Naive thymus-derived CD4-positive, alpha-beta T cell (primary cell): ENCODE data around the gene ERRFI1. TPM values are rescaled to one million over a fixed set of nuclear protein-coding genes. Genes with fewer than 3 reads are reported as not detected.
"Not testable (repeated sequence)": the region's sequence is repeated elsewhere in the genome, so short reads cannot be mapped to it uniquely, and the experiment has no call there.

Experiments used
- ATAC-seq: fragments of 150-1000 bp; cut with Tn5 transposase; 2 replicates; pipeline ENCODE4 v1.10.0; 2021; ENCODE audit warnings: mild to moderate bottlenecking, moderate library complexity
- CTCF ChIA-PET: fragments of 350-600 bp; sonication (Branson Sonifier 250); formaldehyde crosslinking; loops from one replicate; lab custom pipeline; 2021; ENCODE audit warnings: antibody characterized with exemption; lab: Charles Lee
- POLR2A ChIA-PET: fragments of 350-600 bp; sonication (Branson Sonifier 250); formaldehyde crosslinking; loops from one replicate; lab custom pipeline; 2021; ENCODE audit warnings: antibody characterized with exemption, inconsistent platforms; lab: Charles Lee
- DNase-seq, 9 donors: peaks; one replicate each; pipeline versions ENCODE4 v3.0.0 to v3.0.0-alpha.2; 2020 to 2022; ENCODE audit warnings: mixed read lengths in 1 of 9
- H3K27ac ChIP-seq: one replicate; pipeline ENCODE4 v1.7.0; 2013; ENCODE audit warnings: mild to moderate bottlenecking, low read depth, low read length, moderate library complexity
- H3K27me3 ChIP-seq, 2 donors: one replicate each; pipeline ENCODE4 v1.7.0; 2013; ENCODE audit warnings: low read length in 2 of 2, mild to moderate bottlenecking in 2 of 2, moderate library complexity in 2 of 2; ENCODE audit not compliant: control insufficient read depth in 2 of 2, insufficient read depth in 2 of 2
- H3K36me3 ChIP-seq, 3 experiments: 1 replicate in 2 of 3; 2 replicates in 1 of 3; pipeline ENCODE4 v1.7.0; 2013; ENCODE audit warnings: low read length in 3 of 3, mild to moderate bottlenecking in 3 of 3, moderate library complexity in 1 of 3; ENCODE audit not compliant: insufficient read depth in 3 of 3, control insufficient read depth in 2 of 3
- H3K4me1 ChIP-seq, 2 donors: one replicate each; pipeline ENCODE4 v1.7.0; 2013; ENCODE audit warnings: low read length in 2 of 2, mild to moderate bottlenecking in 2 of 2, moderate library complexity in 1 of 2; ENCODE audit not compliant: control insufficient read depth in 2 of 2, insufficient read depth in 2 of 2
- H3K4me3 ChIP-seq: 2 replicates; pipeline ENCODE4 v1.7.0; 2013; ENCODE audit warnings: mild to moderate bottlenecking, low read length
- H3K9me3 ChIP-seq, 3 experiments: 1 replicate in 2 of 3; 2 replicates in 1 of 3; pipeline ENCODE4 v1.7.0; 2013; ENCODE audit warnings: low read length in 3 of 3; ENCODE audit not compliant: control insufficient read depth in 2 of 3
- H3K27ac Mint-ChIP-seq, 9 donors: one replicate each; pipeline ENCODE4 v1.8.0; 2020 to 2022; ENCODE audit warnings: mixed read lengths in 9 of 9, mild to moderate bottlenecking in 8 of 9, moderate library complexity in 5 of 9, inconsistent platforms in 2 of 9
- H3K27me3 Mint-ChIP-seq, 5 donors: one replicate each; pipeline ENCODE4 v1.8.0; 2021 to 2022; ENCODE audit warnings: mixed read lengths in 5 of 5, mild to moderate bottlenecking in 1 of 5
- H3K36me3 Mint-ChIP-seq, 5 donors: one replicate each; pipeline ENCODE4 v1.8.0; 2020 to 2022; ENCODE audit warnings: mixed read lengths in 5 of 5, mild to moderate bottlenecking in 3 of 5, inconsistent platforms in 1 of 5
- H3K4me1 Mint-ChIP-seq, 7 donors: one replicate each; pipeline ENCODE4 v1.8.0; 2020 to 2022; ENCODE audit warnings: mixed read lengths in 7 of 7, mild to moderate bottlenecking in 3 of 7, inconsistent platforms in 1 of 7
- H3K4me3 Mint-ChIP-seq, 10 donors: one replicate each; pipeline ENCODE4 v1.8.0; 2020 to 2022; ENCODE audit warnings: mild to moderate bottlenecking in 10 of 10, mixed read lengths in 10 of 10, moderate library complexity in 6 of 10, inconsistent platforms in 2 of 10
- H3K9me3 Mint-ChIP-seq, 11 donors: one replicate each; pipeline ENCODE4 v1.8.0; 2020 to 2022; ENCODE audit warnings: mixed read lengths in 11 of 11, mild to moderate bottlenecking in 4 of 11, inconsistent platforms in 1 of 11, moderate library complexity in 1 of 11
- intact Hi-C, 2 donors: fragments of 100-400 bp; cut with micrococcal nuclease; formaldehyde crosslinking; loops; one replicate each; pipeline ENCODE4 v1.15.1; 2023
- polyA plus RNA-seq, 2 donors: library from polyadenylated mRNA; unstranded; fragments of 300-500 nt; fragmentation: Illumina TruSeq; gene quantifications; one replicate each; pipeline ENCODE4 v1.2.3, GENCODE V29; 2021
- total RNA-seq, 6 experiments: library from RNA in 5 of 6; stranded (reverse) in 5 of 6; gene quantifications; 1 replicate in 5 of 6; 2 replicates in 1 of 6; pipeline ENCODE4 v1.2.3 and lab custom pipeline; 2021 to 2026

The ERRFI1 gene
- total and polyA plus RNA-seq, 7 experiments from 2014 or later = 0.18 to 1.7 (median 0.84) TPM

DNA sequence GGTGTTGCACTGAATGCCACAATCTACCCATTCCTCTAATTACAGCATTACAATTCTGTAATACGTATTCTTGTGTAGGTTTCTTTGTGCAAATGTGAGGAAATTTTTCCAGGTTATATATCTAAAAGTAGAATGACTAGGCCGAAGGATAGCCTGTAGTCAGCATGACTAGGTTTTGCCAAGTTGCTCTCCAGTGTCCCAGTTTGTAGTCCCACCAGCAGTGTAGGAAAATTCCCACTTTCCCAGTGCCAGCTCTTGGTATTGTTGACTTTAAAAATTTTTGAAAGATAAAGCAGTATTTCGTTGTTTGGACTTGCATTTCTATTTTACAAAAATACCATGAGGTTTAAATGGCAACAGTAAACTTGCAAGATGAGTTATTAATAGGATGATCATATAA, 61.6 kb downstream of the ERRFI1 start:
- Mint-ChIP-seq H3K36me3 (peaks cover 0 to 36% (median 21%) of the 10 kb centered on the region in 5 donors), H3K27ac (peak overlapping the region in 2 of 9 donors; percentile 19 to 43), H3K27me3 (no peaks in the 10 kb centered on the region), H3K4me1 (peaks cover 26 to 82% (median 64%) of the 10 kb centered on the region in 7 donors), H3K9me3 (peaks cover 0 to 4% (median 0%) of the 10 kb centered on the region in 11 donors), H3K4me3 (peak overlapping the region in 4 of 10 donors; percentile 4 to 99 (median 12))
- DNase-seq (no peak), ATAC-seq (no peak)
- intact Hi-C loops = loop anchor here in 1 of 2 donors (10.0 kb wide), 1 partner anchor 1570 kb away; the partner anchor contains the start of gene SLC25A33
- H3K27ac ChIP-seq = no peak overlapping the region
- no peak overlapping the region for H3K4me3 ChIP-seq
- H3K9me3 ChIP-seq = no peaks in the 10 kb centered on the region
- H3K4me1 ChIP-seq = peaks cover 21 to 39% of the 10 kb centered on the region in 2 donors
- peaks cover 7 to 49% (median 8%) of the 10 kb centered on the region in 3 experiments for H3K36me3 ChIP-seq
- no peaks in the 10 kb centered on the region for H3K27me3 ChIP-seq
- POLR2A ChIA-PET = no interaction called here
- CTCF ChIA-PET = interaction anchor here (0.6 to 0.9 kb wide), 3 partner anchors 9 to 991 kb away, joined by 3 to 4 read pairs (median 4); no protein-coding TSS in a partner anchor

DNA sequence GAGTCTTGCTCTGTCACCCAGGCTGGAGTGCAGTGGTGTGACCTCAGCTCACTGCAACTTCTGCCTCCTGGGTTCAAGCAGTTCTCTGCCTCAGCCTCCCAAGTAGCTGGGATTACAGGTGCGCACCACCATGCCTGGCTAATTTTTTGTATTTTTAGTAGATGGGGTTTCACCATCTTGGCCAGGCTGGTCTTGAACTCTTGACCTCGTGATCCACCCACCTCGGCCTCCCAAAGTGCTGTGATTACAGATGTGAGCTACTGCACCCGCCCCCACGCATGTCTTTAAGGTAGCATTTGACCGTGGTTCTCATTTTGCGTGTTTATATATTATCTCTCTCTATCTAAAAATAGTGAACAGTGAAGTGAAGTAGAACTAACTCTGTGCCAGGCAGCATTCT, 62.3 kb downstream of the ERRFI1 start:
- H3K27ac Mint-ChIP-seq = peak overlapping the region in 5 of 9 donors; percentile 8 to 79 (median 61)
- H3K4me3 ChIP-seq, POLR2A ChIA-PET, ATAC-seq, H3K9me3 ChIP-seq, DNase-seq, CTCF ChIA-PET, H3K27me3 Mint-ChIP-seq, H3K27ac ChIP-seq, H3K27me3 ChIP-seq, H3K9me3 Mint-ChIP-seq: not testable (repeated sequence)
- intact Hi-C loops = loop anchor here in 1 of 2 donors (10.0 kb wide), 1 partner anchor 1571 kb away; the partner anchor contains the start of gene SLC25A33
- Histone ChIP-seq H3K36me3 (peaks cover 2 to 46% (median 8%) of the 10 kb centered on the region in 3 experiments), H3K4me1 (peaks cover 21 to 39% of the 10 kb centered on the region in 2 donors)
- H3K36me3 Mint-ChIP-seq = peaks cover 0 to 33% (median 17%) of the 10 kb centered on the region in 5 donors
- H3K4me3 Mint-ChIP-seq = peak overlapping the region in 9 of 10 donors; percentile 36 to 99 (median 61)
- H3K4me1 Mint-ChIP-seq = peaks cover 26 to 85% (median 65%) of the 10 kb centered on the region in 7 donors

DNA sequence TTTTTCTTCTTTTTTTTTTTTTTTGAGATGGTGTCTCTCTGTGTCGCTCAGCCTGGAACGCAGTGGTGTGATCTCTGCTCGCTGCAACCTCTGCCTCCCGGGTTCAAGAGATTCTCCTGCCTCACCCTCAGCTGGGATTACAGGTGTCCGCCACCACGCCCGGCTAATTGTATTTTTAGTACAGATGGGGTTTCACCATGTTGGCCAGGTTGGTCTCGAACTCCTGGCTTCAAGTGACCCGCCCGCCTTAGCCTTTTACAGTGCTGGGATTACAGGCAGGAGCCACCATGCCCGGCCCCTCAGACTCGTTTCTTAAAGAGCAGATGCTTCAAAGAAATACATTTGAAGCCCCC, 62.8 kb downstream of the ERRFI1 start:
- peaks cover 23 to 83% (median 63%) of the 10 kb centered on the region in 7 donors for H3K4me1 Mint-ChIP-seq
- H3K9me3 Mint-ChIP-seq, H3K27me3 ChIP-seq, CTCF ChIA-PET, ATAC-seq, DNase-seq, H3K27ac ChIP-seq, H3K9me3 ChIP-seq, H3K4me3 ChIP-seq, H3K27me3 Mint-ChIP-seq: not testable (repeated sequence)
- H3K27ac Mint-ChIP-seq = peak overlapping the region in 7 of 9 donors; percentile 28 to 97 (median 79)
- H3K36me3 ChIP-seq = peaks cover 0 to 41% (median 8%) of the 10 kb centered on the region in 3 experiments
- peaks cover 0 to 31% (median 17%) of the 10 kb centered on the region in 5 donors for H3K36me3 Mint-ChIP-seq
- H3K4me1 ChIP-seq = peaks cover 21 to 39% of the 10 kb centered on the region in 2 donors
- peak overlapping the region; percentile 45 to 100 (median 91) for H3K4me3 Mint-ChIP-seq
- POLR2A ChIA-PET = interaction anchor here (0.7 to 1.2 kb wide), 3 partner anchors 12 to 31 kb away, joined by 3 to 5 read pairs (median 3); no protein-coding TSS in a partner anchor
- intact Hi-C loops = loop anchor here in 1 of 2 donors (10.0 kb wide), 1 partner anchor 1571 kb away; the partner anchor contains the start of gene SLC25A33

DNA sequence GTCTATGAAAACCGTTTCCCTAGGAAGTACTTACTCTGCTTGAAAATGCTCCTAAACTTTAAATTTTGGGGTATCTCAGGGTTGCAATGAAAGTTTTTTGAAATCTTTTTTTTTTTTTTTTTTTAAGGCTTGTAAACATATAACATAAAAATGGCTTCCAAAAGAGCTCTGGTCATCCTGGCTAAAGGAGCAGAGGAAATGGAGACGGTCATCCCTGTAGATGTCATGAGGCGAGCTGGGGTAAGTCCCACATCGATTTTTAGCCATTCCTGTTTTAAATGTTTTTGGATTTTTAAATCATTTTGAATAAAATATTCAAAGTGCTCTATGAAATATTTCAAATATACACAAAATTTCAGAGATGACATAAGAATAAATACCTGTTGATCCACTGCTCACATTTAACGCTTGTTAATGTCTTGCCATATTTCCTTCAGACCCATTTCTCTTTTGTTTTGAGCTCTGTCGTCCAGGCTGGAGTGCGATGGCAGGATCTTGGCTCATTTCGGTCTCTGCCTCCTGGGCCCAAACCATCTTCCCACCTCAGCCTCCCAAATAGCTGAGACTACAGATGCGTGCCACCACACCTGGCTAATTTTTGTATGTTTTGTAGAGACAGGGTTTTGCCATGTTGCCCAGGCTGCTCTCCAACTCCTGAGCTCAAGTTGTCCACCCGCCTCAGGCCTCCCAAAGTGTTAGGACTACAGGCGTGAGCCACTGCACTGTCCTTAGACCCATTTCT, 63.3 kb downstream of the ERRFI1 start:
- Histone ChIP-seq H3K4me1 (peaks cover 21 to 39% of the 10 kb centered on the region in 2 donors), H3K27me3 (no peaks in the 10 kb centered on the region), H3K9me3 (no peaks in the 10 kb centered on the region), H3K27ac (peak overlapping the region; percentile 95), H3K4me3 (peak overlapping the region; percentile 65), H3K36me3 (peaks cover 0 to 41% (median 8%) of the 10 kb centered on the region in 3 experiments)
- Mint-ChIP-seq H3K27me3 (no peaks in the 10 kb centered on the region), H3K4me1 (peaks cover 23 to 83% (median 63%) of the 10 kb centered on the region in 7 donors), H3K9me3 (peaks cover 0 to 4% (median 0%) of the 10 kb centered on the region in 11 donors), H3K27ac (peak overlapping the region; percentile 96 to 99 (median 98)), H3K4me3 (peak overlapping the region; percentile 84 to 100 (median 96)), H3K36me3 (peaks cover 0 to 31% (median 17%) of the 10 kb centered on the region in 5 donors)
- POLR2A ChIA-PET = interaction anchor here (0.6 to 2.2 kb wide), 7 partner anchors 7 to 435 kb away, joined by 3 to 6 read pairs (median 3); no protein-coding TSS in a partner anchor
- CTCF ChIA-PET = interaction anchor here (0.7 to 1.1 kb wide), 3 partner anchors 21 to 61 kb away, joined by 3 read pairs; no protein-coding TSS in a partner anchor
- no peak for ATAC-seq
- intact Hi-C loops = loop anchor here in 1 of 2 donors (10.0 kb wide), 1 partner anchor 1572 kb away; the partner anchor contains the start of gene SLC25A33
- DNase-seq = no peak

DNA sequence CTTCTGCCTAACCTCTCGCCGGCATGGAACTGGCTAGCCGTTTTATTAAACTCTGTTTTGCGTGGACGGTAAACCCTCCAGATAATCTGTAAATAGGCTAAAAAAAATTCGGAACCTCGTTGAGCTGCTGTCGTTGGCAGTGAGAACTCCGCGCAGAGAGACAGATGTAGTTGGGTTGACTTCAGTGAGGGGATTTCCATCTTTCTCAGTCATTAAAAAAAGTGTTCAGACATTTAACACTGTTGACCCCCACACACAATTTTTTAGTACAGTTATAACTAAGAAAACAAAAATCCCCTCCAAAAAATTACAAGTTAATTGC, 64.1 kb downstream of the ERRFI1 start:
- Mint-ChIP-seq H3K27ac (peak overlapping the region; percentile 96 to 99 (median 98)), H3K9me3 (peaks cover 0 to 4% (median 0%) of the 10 kb centered on the region in 11 donors), H3K4me1 (peaks cover 18 to 81% (median 60%) of the 10 kb centered on the region in 7 donors), H3K4me3 (peak overlapping the region; percentile 84 to 100 (median 96)), H3K36me3 (peaks cover 0 to 28% (median 15%) of the 10 kb centered on the region in 5 donors), H3K27me3 (no peaks in the 10 kb centered on the region)
- Histone ChIP-seq H3K9me3 (no peaks in the 10 kb centered on the region), H3K4me1 (peaks cover 24 to 39% of the 10 kb centered on the region in 2 donors), H3K4me3 (peak overlapping the region; percentile 65), H3K27ac (peak overlapping the region; percentile 95), H3K36me3 (peaks cover 0 to 37% (median 5%) of the 10 kb centered on the region in 3 experiments), H3K27me3 (no peaks in the 10 kb centered on the region)
- DNase-seq (peak in 1 of 9 donors; percentile 48), ATAC-seq (peak; percentile 18)
- intact Hi-C loops = loop anchor here in 1 of 2 donors (10.0 kb wide), 1 partner anchor 1573 kb away; the partner anchor contains the start of gene SLC25A33
- CTCF ChIA-PET = interaction anchor here (1.1 kb wide), 1 partner anchor 61 kb away, joined by 3 read pairs; no protein-coding TSS in a partner anchor
- POLR2A ChIA-PET = interaction anchor here (0.7 to 2.2 kb wide), 5 partner anchors 8 to 436 kb away, joined by 3 to 6 read pairs (median 3); no protein-coding TSS in a partner anchor
